NCI-H510A (cell line): ENCODE results near the gene LRRC23.
"Not testable (repeated sequence)": the region's sequence is repeated elsewhere in the genome, so short reads cannot be mapped to it uniquely, and the experiment has no call there.

Experiments
- DNase-seq: peaks from one replicate; lab custom pipeline; 2025; lab: John Stamatoyannopoulos, UW

LRRC23 gene

DNA sequence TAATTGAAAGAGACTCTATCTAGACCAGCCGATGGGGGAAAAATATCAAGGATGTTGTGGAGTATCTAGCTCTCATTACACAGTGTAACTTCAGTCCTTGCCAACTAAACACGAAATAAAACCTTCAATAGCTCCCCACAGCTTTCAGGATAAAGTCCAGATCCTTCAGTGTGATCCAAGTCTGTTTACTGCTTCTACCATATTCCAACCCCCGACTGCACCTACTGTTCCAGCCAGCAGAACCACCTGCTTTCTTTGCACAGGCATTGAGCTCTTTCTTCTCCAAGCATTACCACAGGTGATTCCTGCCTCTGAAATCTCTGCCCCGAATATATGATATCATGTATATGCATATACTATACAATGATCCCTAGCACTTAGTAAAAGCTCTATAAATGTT, 2.2 kb upstream of the LRRC23 start:
- DNase-seq: no peak

DNA sequence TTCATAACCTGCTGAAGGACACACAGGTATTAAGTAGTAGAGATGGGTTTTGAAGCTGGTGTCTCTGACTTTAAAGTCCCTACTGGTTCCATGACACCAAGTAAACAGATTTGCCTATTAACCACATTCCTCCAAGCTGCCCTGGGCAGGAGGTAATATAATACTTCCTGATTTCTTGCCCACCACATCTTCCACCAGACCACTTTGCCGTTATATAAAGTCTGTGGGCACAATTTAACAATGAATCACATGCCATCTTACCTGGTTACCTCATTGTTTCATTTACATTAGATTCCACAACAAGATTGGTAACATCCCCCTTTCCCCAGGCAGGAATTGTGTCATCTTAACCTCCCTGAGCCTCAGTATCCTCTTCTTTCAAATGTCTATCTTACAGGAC, 900 bp upstream of the LRRC23 start:
- no peak for DNase-seq

DNA sequence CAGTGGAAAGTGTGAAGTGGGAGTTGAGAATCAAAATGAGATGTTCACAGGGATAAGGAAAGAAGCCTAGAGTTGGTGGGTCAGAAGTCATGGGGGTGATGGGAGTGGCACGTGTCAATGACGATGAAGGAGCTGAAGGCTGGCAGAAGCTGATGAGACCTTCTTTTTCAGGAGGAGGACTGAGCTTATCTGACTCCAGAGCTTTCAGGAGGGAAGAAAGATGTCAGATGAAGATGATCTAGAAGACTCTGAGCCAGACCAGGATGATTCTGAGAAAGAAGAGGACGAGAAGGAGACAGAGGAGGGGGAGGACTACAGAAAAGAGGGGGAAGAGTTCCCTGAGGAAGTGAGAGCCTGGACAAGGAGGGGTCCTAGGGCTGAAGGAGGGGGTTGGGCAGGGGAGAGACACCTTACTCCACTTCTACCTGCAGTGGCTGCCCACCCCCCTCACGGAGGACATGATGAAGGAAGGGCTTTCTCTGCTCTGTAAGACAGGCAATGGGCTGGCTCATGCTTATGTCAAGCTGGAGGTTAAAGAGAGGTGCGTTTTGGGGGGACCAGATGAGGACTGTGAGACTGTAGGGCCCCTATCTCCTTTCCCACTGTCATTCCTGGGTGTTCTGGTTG, 905 bp downstream of the LRRC23 start:
- DNase-seq: no peak

DNA sequence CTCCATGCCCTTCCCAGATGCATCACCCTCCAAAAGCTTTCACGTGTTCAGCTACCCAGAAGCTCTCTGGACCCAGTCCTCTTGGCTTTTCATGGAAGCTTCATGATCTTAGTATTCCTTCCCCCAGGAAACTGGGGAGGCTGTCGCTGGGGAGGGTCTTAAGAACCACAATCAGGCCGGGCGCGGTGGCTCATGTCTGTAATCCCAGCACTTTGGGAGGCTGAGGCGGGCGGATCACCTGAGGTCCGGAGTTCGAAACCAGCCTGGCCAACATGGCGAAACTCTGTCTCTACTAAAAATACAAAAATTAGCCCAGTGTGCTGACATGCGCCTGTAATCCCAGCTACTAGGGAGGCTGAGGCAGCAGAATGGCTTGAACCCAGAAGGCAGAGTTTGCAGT, 3.5 kb downstream of the LRRC23 start:
- DNase-seq: not testable (repeated sequence)

DNA sequence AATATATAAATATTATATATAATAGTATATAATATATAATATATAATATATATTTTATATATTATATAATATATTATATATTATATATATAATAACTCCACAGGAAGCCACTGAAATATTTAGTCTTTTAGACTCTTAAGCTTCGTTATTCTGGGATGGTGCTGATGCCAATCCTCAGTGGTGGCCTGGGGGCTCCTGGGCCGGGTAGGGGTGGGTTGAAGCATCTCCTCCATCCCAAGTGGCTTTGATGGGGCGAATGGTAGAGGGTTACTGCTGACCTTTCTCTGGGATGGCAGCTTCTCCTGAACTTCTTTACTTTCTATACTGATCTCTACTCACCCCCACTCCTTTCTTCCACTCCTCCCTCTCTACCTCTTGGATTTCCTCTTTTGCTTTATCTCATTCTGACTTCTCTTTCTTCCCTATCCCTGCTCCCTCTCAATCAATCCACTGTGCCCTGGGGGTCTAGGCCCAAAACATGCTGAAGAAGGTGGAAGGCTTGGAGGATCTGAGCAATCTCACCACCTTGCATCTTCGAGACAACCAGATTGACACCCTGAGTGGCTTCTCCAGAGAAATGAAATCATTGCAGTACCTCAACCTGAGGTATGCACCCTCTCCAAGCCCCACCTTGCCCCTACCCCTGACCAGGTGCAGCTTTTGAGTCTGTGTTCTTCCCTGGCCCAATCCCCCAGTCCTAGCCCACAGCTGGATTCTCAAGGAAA, 5.0 kb downstream of the LRRC23 start:
- no peak for DNase-seq

DNA sequence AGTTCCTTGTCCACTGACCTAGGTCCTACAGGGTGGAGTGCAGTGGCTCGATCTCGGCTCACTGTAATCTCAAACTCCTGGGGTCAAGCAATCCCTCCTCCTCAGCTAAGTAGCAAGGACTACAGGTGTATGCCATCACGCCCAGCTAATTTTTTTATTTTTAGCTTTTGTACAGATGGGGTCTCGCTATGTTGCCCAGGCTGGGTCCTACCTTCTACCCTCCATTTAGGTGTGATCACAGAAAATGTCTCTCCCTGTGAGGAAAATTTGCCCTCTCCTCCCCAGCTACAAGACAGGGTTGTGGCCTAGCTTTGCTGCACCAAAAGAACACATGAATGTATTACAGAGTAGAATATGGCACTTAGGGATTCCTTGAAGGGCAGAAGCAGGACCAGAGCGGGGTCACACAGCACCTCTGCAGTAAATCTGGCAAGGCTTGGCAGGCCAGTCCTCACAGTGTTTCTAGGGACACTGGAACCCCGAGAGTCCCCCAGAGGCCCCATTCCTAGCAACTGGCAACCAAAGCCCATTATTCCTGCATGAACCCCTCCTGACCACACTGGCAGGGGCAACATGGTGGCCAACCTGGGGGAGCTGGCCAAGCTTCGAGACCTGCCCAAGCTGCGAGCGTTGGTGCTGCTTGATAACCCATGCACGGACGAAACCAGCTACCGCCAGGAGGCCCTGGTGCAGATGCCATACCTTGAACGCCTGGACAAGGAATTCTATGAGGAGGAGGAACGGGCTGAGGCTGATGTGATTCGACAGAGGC, 7.7 kb downstream of the LRRC23 start:
- DNase-seq: no peak

DNA sequence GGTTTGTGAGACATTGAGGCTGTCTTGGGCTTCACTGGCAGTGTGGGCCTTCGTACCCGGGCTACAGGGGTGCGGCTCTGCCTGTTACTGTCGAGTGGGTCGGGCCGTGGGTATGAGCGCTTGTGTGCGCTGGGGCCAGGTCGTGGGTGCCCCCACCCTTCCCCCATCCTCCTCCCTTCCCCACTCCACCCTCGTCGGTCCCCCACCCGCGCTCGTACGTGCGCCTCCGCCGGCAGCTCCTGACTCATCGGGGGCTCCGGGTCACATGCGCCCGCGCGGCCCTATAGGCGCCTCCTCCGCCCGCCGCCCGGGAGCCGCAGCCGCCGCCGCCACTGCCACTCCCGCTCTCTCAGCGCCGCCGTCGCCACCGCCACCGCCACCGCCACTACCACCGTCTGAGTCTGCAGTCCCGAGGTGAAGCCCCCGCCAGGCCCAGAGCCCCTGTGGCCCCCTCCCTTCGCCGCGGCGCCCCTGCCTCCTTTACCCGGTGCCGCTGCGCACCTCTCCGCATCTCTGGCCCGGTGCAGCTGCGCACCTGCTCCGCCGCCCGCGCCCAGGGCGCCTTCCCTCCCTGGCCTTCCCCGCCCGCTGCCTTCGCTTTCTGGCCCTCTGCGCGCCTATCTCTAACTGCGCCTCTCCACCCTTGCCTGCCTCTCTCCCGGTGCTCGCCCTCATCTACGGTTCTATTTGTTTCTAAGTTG, 9.8 kb downstream of the LRRC23 start, which contains the start of gene ENO2:
Gene ENO2, plus strand, starts transcription at position 335 of the 701 bp plus-strand sequence. CDS start 1,253 bp downstream, outside the sequence.
- peak; percentile 24 for DNase-seq

DNA sequence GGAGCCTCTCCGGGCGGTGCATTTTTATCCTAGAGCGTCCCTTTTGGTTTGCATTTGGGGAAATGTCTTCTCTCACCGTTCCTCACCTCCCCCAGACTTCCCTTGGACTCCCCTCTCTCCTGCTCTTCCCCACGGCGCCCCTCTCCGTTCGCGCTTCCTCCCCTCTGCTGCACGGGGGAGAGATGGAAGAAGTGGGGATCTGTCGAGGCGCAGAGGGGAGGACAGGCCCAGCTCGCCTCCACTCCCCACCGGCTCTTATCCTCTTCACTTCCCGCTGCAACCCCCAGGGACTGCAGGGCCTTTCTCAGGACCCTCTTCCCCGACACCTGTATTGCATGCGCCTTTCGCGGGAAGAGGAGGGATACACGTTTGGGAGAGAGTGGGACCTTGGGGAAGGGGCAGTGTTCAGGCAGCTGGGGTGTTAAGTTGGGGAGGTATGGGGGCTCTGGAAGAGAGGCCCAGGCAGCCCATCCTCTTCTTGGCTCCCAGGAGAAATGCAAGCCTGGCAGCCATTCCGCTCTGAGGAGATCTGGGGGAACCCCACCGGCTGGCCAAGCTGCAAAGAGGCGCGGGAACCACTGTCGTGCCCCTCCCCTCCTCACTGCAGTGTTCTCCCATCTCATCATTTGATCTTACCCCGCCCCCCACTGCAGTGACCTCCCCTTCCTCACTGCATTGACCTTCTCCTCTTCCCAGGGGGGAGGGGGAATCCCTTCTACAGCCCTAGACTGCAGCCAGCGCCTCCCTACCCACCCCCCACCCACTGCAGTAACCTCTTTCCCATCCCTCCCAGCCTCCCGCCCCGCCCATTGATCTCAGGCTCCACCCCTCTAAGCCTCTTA, 10.5 kb downstream of the LRRC23 start:
- DNase-seq: no peak

DNA sequence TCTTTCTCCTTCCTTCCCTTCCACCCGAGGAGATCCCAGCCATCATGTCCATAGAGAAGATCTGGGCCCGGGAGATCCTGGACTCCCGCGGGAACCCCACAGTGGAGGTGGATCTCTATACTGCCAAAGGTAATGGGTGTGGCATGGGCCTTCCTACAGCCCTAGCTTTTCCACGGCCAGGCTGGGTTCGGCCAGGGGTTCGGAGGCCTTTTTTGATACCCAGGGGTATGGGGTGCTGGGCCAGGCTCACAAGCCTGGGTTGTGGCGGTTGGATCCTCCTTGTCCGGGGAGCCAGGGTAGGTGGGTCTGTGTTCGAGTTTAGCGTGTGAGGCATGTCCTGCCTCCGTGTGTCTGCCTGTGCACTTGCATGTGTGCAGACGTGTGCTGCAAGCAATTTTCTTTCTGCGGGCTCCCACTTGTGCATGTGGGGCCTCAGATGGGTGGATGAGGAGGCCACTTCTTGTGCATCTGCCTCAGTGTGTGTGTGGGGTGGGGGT, 11.2 kb downstream of the LRRC23 start:
- no peak for DNase-seq

DNA sequence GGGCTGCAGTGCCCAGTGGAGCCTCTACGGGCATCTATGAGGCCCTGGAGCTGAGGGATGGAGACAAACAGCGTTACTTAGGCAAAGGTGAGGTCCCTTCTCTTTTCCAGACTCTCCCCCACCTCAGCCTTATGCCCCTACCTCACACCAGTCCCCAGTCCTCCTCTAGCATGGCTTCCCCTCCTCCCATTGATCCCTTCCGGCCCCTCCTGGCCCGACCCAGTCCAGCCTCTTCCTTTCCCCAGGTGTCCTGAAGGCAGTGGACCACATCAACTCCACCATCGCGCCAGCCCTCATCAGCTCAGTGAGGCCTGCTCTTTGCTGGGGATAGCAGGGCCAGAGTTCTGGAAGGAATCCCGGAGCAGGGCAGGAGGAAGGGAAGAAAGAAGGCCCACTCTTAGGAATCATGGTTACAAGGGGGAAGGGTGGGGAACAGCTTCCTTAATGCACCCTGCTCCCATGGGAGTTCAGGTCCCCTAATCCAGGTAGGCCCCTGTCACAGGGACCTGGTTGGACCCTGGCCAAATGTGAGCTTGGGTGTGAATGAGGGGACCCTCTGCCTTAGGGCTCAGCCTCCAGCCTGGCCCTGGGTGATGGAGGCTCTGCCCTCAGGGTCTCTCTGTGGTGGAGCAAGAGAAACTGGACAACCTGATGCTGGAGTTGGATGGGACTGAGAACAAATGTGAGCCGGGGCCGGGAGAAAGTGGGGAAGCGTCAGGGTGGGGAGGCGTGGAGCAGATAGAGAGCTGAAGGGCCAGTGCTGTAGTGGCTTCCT, 12.0 kb downstream of the LRRC23 start:
- no peak for DNase-seq

DNA sequence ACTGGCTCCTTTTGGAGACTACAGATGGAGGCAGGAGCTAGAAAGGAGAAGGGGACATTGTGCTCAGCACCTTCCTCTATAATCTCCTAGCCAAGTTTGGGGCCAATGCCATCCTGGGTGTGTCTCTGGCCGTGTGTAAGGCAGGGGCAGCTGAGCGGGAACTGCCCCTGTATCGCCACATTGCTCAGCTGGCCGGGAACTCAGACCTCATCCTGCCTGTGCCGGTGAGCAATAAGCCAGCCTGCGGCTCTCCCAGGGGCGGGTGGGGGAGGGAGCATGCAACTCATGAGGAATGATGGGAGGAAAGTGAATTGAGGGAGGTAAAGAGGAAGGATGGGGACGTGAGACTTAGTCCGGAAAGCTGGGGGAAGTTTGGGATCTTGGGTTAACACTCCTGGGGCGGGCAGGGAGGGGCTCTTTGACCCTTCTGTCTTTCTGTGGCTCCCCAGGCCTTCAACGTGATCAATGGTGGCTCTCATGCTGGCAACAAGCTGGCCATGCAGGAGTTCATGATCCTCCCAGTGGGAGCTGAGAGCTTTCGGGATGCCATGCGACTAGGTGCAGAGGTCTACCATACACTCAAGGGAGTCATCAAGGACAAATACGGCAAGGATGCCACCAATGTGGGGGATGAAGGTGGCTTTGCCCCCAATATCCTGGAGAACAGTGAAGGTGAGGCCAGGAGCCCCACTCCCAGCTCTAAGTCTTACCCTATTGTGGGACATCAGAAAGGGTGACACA, 13.0 kb downstream of the LRRC23 start:
- DNase-seq: no peak

DNA sequence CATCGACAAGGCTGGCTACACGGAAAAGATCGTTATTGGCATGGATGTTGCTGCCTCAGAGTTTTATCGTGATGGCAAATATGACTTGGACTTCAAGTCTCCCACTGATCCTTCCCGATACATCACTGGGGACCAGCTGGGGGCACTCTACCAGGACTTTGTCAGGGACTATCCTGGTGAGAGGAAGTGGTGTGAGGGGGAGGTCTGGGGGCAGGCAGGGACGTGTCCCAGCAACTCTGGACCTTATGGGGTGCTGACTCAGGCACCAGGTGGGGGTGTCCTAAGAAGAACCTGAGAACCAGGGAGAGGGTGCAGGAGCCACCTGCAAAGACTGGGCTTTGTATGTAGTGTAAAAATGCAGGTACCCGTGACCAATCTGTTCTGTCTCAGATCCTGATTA, 15.0 kb downstream of the LRRC23 start:
- DNase-seq: no peak

DNA sequence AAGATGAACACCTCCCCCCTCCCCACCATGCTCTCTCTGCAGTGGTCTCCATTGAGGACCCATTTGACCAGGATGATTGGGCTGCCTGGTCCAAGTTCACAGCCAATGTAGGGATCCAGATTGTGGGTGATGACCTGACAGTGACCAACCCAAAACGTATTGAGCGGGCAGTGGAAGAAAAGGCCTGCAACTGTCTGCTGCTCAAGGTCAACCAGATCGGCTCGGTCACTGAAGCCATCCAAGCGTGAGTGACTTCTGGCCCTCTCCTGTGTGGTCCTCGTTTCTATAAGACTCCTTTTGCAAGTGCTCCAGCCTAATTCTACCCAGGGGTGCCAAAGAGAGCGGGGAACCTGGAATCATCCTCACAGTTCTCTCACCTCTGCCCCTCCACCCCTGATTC, 16.9 kb downstream of the LRRC23 start:
- no peak for DNase-seq

DNA sequence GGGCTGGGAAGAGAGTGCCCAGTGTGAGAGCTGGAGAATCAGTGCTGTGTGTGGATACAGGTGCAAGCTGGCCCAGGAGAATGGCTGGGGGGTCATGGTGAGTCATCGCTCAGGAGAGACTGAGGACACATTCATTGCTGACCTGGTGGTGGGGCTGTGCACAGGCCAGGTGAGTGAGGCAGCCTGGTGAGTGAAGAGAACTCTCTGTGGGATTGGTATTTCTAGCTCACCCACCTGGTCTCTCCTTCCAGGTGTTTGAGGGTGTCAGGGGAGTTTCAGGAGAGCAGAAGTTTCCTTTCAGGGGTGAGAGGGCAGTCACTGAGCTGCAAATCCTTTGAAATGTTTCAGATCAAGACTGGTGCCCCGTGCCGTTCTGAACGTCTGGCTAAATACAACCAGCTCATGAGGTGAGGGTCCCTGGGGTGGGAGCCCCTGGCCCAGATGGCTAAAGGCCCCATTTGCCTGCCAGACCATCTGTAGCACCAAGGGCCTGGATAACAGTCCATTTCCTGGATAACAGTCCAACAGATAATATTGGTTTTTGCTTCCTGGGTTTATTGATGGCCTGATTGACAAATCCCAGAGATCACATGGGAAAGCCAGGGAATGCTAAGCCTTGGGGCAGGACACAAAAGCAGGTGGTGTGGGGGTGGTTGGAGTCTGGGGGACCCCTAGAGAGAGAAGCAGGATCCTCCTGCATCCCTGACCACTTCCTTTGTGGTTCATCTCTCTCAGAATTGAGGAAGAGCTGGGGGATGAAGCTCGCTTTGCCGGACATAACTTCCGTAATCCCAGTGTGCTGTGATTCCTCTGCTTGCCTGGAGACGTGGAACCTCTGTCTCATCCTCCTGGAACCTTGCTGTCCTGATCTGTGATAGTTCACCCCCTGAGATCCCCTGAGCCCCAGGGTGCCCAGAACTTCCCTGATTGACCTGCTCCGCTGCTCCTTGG, 17.6 kb downstream of the LRRC23 start:
- no peak for DNase-seq

DNA sequence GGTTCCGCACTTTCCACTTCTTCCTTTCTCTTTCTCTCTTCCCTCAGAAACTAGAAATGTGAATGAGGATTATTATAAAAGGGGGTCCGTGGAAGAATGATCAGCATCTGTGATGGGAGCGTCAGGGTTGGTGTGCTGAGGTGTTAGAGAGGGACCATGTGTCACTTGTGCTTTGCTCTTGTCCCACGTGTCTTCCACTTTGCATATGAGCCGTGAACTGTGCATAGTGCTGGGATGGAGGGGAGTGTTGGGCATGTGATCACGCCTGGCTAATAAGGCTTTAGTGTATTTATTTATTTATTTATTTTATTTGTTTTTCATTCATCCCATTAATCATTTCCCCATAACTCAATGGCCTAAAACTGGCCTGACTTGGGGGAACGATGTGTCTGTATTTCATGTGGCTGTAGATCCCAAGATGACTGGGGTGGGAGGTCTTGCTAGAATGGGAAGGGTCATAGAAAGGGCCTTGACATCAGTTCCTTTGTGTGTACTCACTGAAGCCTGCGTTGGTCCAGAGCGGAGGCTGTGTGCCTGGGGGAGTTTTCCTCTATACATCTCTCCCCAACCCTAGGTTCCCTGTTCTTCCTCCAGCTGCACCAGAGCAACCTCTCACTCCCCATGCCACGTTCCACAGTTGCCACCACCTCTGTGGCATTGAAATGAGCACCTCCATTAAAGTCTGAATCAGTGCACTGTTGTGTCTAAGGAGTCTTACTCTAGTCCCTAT, 18.5 kb downstream of the LRRC23 start:
- no peak for DNase-seq

DNA sequence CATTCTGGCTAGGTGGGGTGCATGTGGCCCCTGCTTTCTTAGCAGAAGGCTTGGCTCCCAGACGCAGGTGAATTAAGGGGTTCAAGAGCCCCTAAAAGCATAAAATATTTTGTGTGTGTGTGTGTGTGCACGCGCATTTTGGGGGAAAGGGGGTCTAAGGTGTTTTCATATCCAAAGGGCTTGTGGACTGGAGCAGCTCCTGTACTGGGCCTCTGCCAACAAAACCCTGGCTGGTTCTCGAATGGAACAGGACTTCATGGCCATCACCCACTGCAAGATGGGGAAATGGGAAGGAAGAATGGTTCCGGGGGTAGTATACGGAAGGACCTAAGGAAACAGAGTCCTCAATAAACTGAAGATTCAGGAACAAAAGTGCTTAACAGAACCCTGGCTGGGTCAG, 19.2 kb downstream of the LRRC23 start:
- no peak for DNase-seq

DNA sequence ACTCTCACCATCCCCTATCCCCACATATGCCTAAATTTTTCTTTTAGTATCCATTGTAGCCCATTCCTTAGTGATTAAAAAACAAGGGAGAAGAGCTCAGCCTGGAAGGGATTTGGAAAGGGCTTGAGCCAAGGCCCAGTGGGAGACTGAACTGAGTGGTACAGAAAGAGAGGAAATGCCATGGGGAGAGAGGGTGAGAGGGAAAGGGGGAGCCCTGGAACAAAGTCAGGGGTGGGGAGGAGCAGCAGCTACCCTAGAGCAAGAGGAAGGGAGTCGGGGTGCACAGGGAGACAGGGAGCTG, 20.6 kb downstream of the LRRC23 start:
- no peak for DNase-seq
